NCI-H2171 treated with DMSO at 0.1 percent for 48 hours (cell line): ENCODE data around the gene AKR1B1.
"Not testable (repeated sequence)": the region's sequence is repeated elsewhere in the genome, so short reads cannot be mapped to it uniquely, and the experiment has no call there.

Source experiments
- DNase-seq: peaks from one replicate; lab custom pipeline; 2025; lab: John Stamatoyannopoulos, UW

The AKR1B1 gene

GRCh38 chr7:134458806-134459698, at the start of gene AKR1B1:
Gene AKR1B1 (minus strand): TSS chr7:134459100. CDS start chr7:134459062, 38 bp downstream.
- peak; percentile 91 for DNase-seq

- no peak for DNase-seq
These were observed 47.0 kb upstream of the AKR1B1 start for GRCh38 chr7:134505856-134506255.

GRCh38 chr7:134504660-134505164, 45.8 kb upstream of the AKR1B1 start:
- no peak for DNase-seq

- no peak for DNase-seq
These were observed 43.8 kb upstream of the AKR1B1 start for GRCh38 chr7:134502463-134503371.

GRCh38 chr7:134500982-134501381, 42.1 kb upstream of the AKR1B1 start:
- DNase-seq, result no peak

- DNase-seq, result no peak
These were observed 41.5 kb upstream of the AKR1B1 start for GRCh38 chr7:134500406-134500805.

- DNase-seq, result no peak
These were observed 36.6 kb upstream of the AKR1B1 start for GRCh38 chr7:134495546-134495945.

- DNase-seq, result no peak
These were observed 34.2 kb upstream of the AKR1B1 start for GRCh38 chr7:134493091-134493490.

- DNase-seq, result not testable (repeated sequence)
These were observed 28.8 kb upstream of the AKR1B1 start for GRCh38 chr7:134487721-134488120.

GRCh38 chr7:134485203-134485602, 26.3 kb upstream of the AKR1B1 start:
- DNase-seq, result no peak

- DNase-seq, result no peak
These were observed 24.4 kb upstream of the AKR1B1 start for GRCh38 chr7:134483296-134483695.

GRCh38 chr7:134482858-134483257, 24.0 kb upstream of the AKR1B1 start:
- DNase-seq, result no peak

GRCh38 chr7:134481167-134481566, 22.3 kb upstream of the AKR1B1 start:
- DNase-seq, result peak; percentile 47

- DNase-seq, result peak; percentile 47
These were observed 21.8 kb upstream of the AKR1B1 start for GRCh38 chr7:134480730-134481129.

GRCh38 chr7:134480202-134480601, 21.3 kb upstream of the AKR1B1 start:
- no peak for DNase-seq

- DNase-seq, result no peak
These were observed 19.8 kb upstream of the AKR1B1 start for GRCh38 chr7:134478707-134479106.

GRCh38 chr7:134477954-134478353, 19.1 kb upstream of the AKR1B1 start:
- no peak for DNase-seq

GRCh38 chr7:134476044-134476443, 17.1 kb upstream of the AKR1B1 start:
- DNase-seq, result no peak

- DNase-seq, result no peak
These were observed 15.9 kb upstream of the AKR1B1 start for GRCh38 chr7:134474828-134475227.

- DNase-seq, result no peak
These were observed 15.0 kb upstream of the AKR1B1 start for GRCh38 chr7:134473861-134474291.

- DNase-seq, result no peak
These were observed 13.8 kb upstream of the AKR1B1 start for GRCh38 chr7:134472572-134473244.

- DNase-seq, result no peak
These were observed 12.0 kb upstream of the AKR1B1 start for GRCh38 chr7:134470864-134471263.
